Activated CD8-positive, alpha-beta memory T cell treated with anti-CD3 and anti-CD28 coated beads, Interleukin-2, amount 50 U/mL, for 48 hours (primary cell): ENCODE data around the gene TTLL8.
"Not testable (repeated sequence)": the region's sequence is repeated elsewhere in the genome, so short reads cannot be mapped to it uniquely, and the experiment has no call there.

Source experiments
- DNase-seq: peaks from one replicate; pipeline ENCODE4 v3.0.0-alpha.2; 2020

The TTLL8 gene

GRCh38 chr22:49999063-49999945 is 58.8 kb downstream of the TTLL8 start:
- peak; percentile 72 for DNase-seq

- DNase-seq, result peak; percentile 44
These were observed 59.4 kb downstream of the TTLL8 start for GRCh38 chr22:49998718-49999062.

- DNase-seq, result peak; percentile 51
These were observed 60.0 kb downstream of the TTLL8 start for GRCh38 chr22:49997932-49998717.

- no peak for DNase-seq
These were observed 60.9 kb downstream of the TTLL8 start for GRCh38 chr22:49997251-49997599.

- DNase-seq, result no peak
These were observed 61.4 kb downstream of the TTLL8 start for GRCh38 chr22:49996518-49997250.

- DNase-seq, result no peak
These were observed 62.0 kb downstream of the TTLL8 start for GRCh38 chr22:49996119-49996517.

GRCh38 chr22:49995361-49996118 is 62.6 kb downstream of the TTLL8 start:
- DNase-seq, result no peak

- DNase-seq, result no peak
These were observed 63.1 kb downstream of the TTLL8 start for GRCh38 chr22:49995041-49995360.

GRCh38 chr22:49994361-49995040 is 63.6 kb downstream of the TTLL8 start:
- no peak for DNase-seq

- DNase-seq, result no peak
These were observed 64.3 kb downstream of the TTLL8 start for GRCh38 chr22:49993649-49994360.

GRCh38 chr22:49992921-49993648 is 65.0 kb downstream of the TTLL8 start:
- no peak for DNase-seq

GRCh38 chr22:49991907-49992533 is 66.1 kb downstream of the TTLL8 start:
- no peak for DNase-seq

- no peak for DNase-seq
These were observed 66.9 kb downstream of the TTLL8 start for GRCh38 chr22:49991167-49991566.

- DNase-seq, result not testable (repeated sequence)
These were observed 68.3 kb downstream of the TTLL8 start for GRCh38 chr22:49989826-49990225.

GRCh38 chr22:49986325-49986724 is 71.8 kb downstream of the TTLL8 start:
- no peak for DNase-seq

GRCh38 chr22:49983148-49984042 is 74.7 kb downstream of the TTLL8 start:
- DNase-seq, result peak; percentile 57

GRCh38 chr22:49981799-49982198 is 76.3 kb downstream of the TTLL8 start:
- not testable (repeated sequence) for DNase-seq

GRCh38 chr22:49979587-49980264 is 78.4 kb downstream of the TTLL8 start:
- DNase-seq, result peak; percentile 58

GRCh38 chr22:49977578-49977977 is 80.5 kb downstream of the TTLL8 start:
- DNase-seq, result no peak
